Endothelial cell of umbilical vein (primary cell): ENCODE measurements around the gene TENM4. TPM values are rescaled to one million over a fixed set of nuclear protein-coding genes. Genes with fewer than 3 reads are reported as not detected.

Experiments used
- BruUV-seq: library from RNA; stranded (reverse); fragments of 400-500 nt; replicated peaks from 2 replicates; lab custom pipeline; 2021; lab: Mats Ljungman, UMichigan
- CTCF ChIA-PET: fragments of 300-600, 350-600 bp; sonication (Branson Sonifier 250); formaldehyde crosslinking; loops from one replicate; lab custom pipeline; 2021; ENCODE audit warnings: antibody characterized with exemption, inconsistent platforms; lab: Charles Lee
- POLR2A ChIA-PET: fragments of 300-600, 350-600 bp; sonication (Branson Sonifier 250); formaldehyde crosslinking; loops from one replicate; lab custom pipeline; 2021; ENCODE audit warnings: antibody characterized with exemption, inconsistent platforms; lab: Charles Lee
- DNase-seq: peaks from one replicate; pipeline ENCODE4 v3.0.0-alpha.2; 2011; ENCODE audit warnings: low read depth, low spot score
- FAIRE-seq: peaks from 2 replicates; lab custom pipeline; 2011; peaks lifted over from hg19 to GRCh38; lab: Jason Lieb, UNC
- H2AFZ ChIP-seq: 2 replicates; pipeline ENCODE4 v1.6.0; 2012; ENCODE audit warnings: low read depth, low read length, control low read depth, inconsistent platforms
- H3K27ac ChIP-seq: 2 replicates; pipeline ENCODE4 v1.5.1; 2011; ENCODE audit warnings: low read depth, mild to moderate bottlenecking, control low read depth, low read length, moderate library complexity; ENCODE audit not compliant: insufficient read depth
- H3K27me3 ChIP-seq, 2 experiments: 2 replicates each; pipeline versions ENCODE4 v1.6.0 to v1.6.1; 2011; ENCODE audit warnings: low read length in 2 of 2, mixed read lengths in 1 of 2; ENCODE audit not compliant: control insufficient read depth in 2 of 2, insufficient read depth in 2 of 2
- H3K36me3 ChIP-seq, 2 experiments: 2 replicates in 1 of 2; 3 replicates in 1 of 2; pipeline ENCODE4 v1.5.1; 2011; ENCODE audit warnings: low read length in 2 of 2, mild to moderate bottlenecking in 1 of 2, moderate library complexity in 1 of 2; ENCODE audit not compliant: control insufficient read depth in 2 of 2, insufficient read depth in 2 of 2; ENCODE audit errors: extremely low read depth in 1 of 2
- H3K4me1 ChIP-seq: 3 replicates; pipeline ENCODE4 v1.5.1; 2011; ENCODE audit warnings: mild to moderate bottlenecking, low read length; ENCODE audit not compliant: control insufficient read depth, insufficient read depth; ENCODE audit errors: extremely low read depth
- H3K4me2 ChIP-seq: 2 replicates; pipeline ENCODE4 v1.6.1; 2011; ENCODE audit warnings: low read length, control low read depth, mixed read lengths; ENCODE audit not compliant: insufficient read depth
- H3K4me3 ChIP-seq, 3 experiments: fragments of 200-600 bp in 1 of 3; sonication (generic), shearing (Covaris generic) in 1 of 3; replicated peaks in 1 of 3; 2 replicates each; pipeline ENCODE4 v1.5.1; 2011 to 2016; ENCODE audit warnings: control low read depth in 3 of 3, low read length in 3 of 3, mild to moderate bottlenecking in 2 of 3, inconsistent platforms in 1 of 3, low read depth in 1 of 3, moderate library complexity in 1 of 3; ENCODE audit not compliant: insufficient read depth in 1 of 3
- H3K79me2 ChIP-seq: 2 replicates; pipeline ENCODE4 v1.6.0; 2012; ENCODE audit warnings: low read length, inconsistent platforms; ENCODE audit not compliant: control insufficient read depth, insufficient read depth
- H3K9ac ChIP-seq: replicated peaks from 2 replicates; pipeline ENCODE3; 2011; ENCODE audit warnings: low read length, control low read depth; ENCODE audit not compliant: insufficient read depth; ENCODE audit errors: extremely low read depth
- H3K9me1 ChIP-seq: replicated peaks from 3 replicates; pipeline ENCODE4 v1.6.0; 2011; ENCODE audit warnings: mild to moderate bottlenecking, low read length; ENCODE audit not compliant: control insufficient read depth, insufficient read depth; ENCODE audit errors: extremely low read depth
- H3K9me3 ChIP-seq: replicated peaks from 2 replicates; pipeline ENCODE4 v1.5.1; 2012; ENCODE audit warnings: low read length, inconsistent platforms; ENCODE audit not compliant: control insufficient read depth, insufficient read depth
- H4K20me1 ChIP-seq: replicated peaks from 2 replicates; pipeline ENCODE3; 2011; ENCODE audit warnings: mild to moderate bottlenecking, low read length; ENCODE audit not compliant: control insufficient read depth, insufficient read depth; ENCODE audit errors: extremely low read depth
- CTCF ChIP-seq, 2 donors: IDR thresholded peaks; 1 replicate in 1 of 2; 2 replicates in 1 of 2; pipeline ENCODE4 v1.5.1; 2011; ENCODE audit warnings: low read length in 2 of 2, mild to moderate bottlenecking in 2 of 2, moderate library complexity in 2 of 2, control low read depth in 1 of 2, inconsistent platforms in 1 of 2, low read depth in 1 of 2; ENCODE audit not compliant: insufficient read depth in 1 of 2; ENCODE audit errors: extremely low read depth in 1 of 2
- EZH2 ChIP-seq: IDR thresholded peaks from 2 replicates; pipeline ENCODE4 v1.6.1; 2012; ENCODE audit warnings: borderline replicate concordance, low read depth, mild to moderate bottlenecking, moderate library complexity, low read length, inconsistent platforms; ENCODE audit not compliant: severe bottlenecking
- FOS ChIP-seq: IDR thresholded peaks from 2 replicates; pipeline ENCODE4 v1.6.1; 2011; ENCODE audit warnings: mild to moderate bottlenecking, low read length, moderate library complexity, borderline replicate concordance; ENCODE audit not compliant: insufficient read depth
- GATA2 ChIP-seq: IDR thresholded peaks from 2 replicates; pipeline ENCODE4 v1.7.0; 2011; ENCODE audit warnings: low read depth, mild to moderate bottlenecking, moderate library complexity, mixed read lengths, low read length; ENCODE audit not compliant: insufficient read length, insufficient read depth
- JUN ChIP-seq: IDR thresholded peaks from 2 replicates; pipeline ENCODE4 v1.6.1; 2011; ENCODE audit warnings: borderline replicate concordance, low read depth; ENCODE audit not compliant: insufficient read length, insufficient read depth
- MAX ChIP-seq: IDR thresholded peaks from 2 replicates; pipeline ENCODE4 v1.6.1; 2011; ENCODE audit not compliant: insufficient read depth, insufficient read length
- MYC ChIP-seq: IDR thresholded peaks from one replicate; pipeline ENCODE4 v1.6.1; 2011; ENCODE audit warnings: mild to moderate bottlenecking, low read depth, low read length
- POLR2A ChIP-seq: IDR thresholded peaks from 2 replicates; pipeline ENCODE4 v1.6.1; 2012; ENCODE audit warnings: low read depth, mild to moderate bottlenecking, control low read depth, low read length
- POLR2AphosphoS5 ChIP-seq: IDR thresholded peaks from 2 replicates; pipeline ENCODE4 v1.6.1; 2012; ENCODE audit warnings: low read depth, mild to moderate bottlenecking, control low read depth, low read length, moderate library complexity; ENCODE audit not compliant: insufficient read depth
- dilution Hi-C: fragments of 300-500 bp; cut with MboI; formaldehyde crosslinking; loops from one replicate; pipeline ENCODE4 v1.15.0; 2019; ENCODE audit warnings: low sequenced_read_pairs; ENCODE audit not compliant: extremely low pct_ligation_motif_present
- intact Hi-C: fragments of 100-400 bp; cut with micrococcal nuclease; formaldehyde crosslinking; loops from one replicate; pipeline ENCODE4 v1.10.0; 2022
- polyA plus RNA-seq, 4 experiments: library from polyadenylated mRNA; depleted of rRNA in 3 of 4; stranded (reverse) in 3 of 4; unstranded in 1 of 4; fragments of >200 nt; gene quantifications; 2 replicates each; pipeline versions ENCODE4 v1.2.1 to v1.2.3, GENCODE V29; 2011 to 2012; ENCODE audit warnings: missing spikeins in 1 of 4
- total RNA-seq: library from RNA; stranded (reverse); gene quantifications from 2 replicates; pipeline ENCODE4 v1.2.3, GENCODE V29; 2021

TENM4 gene
- total and polyA plus RNA-seq, 2 donors (not counting 3 experiments of a cell fraction or from before 2014, with no cell fraction given) = 0.06 to 0.27 TPM

GRCh38 chr11:78909386-78909785 lies 531.4 kb downstream of the TENM4 start:
- dilution Hi-C loops = no loop called here
- H3K9ac ChIP-seq = no peak overlapping the region

More at GRCh38 chr11:78909386-78909785, 531.4 kb downstream of the TENM4 start:
- Histone ChIP-seq H3K4me1 (no peaks in the 10 kb centered on the region), H2AFZ (no peak overlapping the region), H3K27me3 (no peaks in the 10 kb centered on the region), H3K79me2 (no peaks in the 10 kb centered on the region), H3K4me3 (no peak overlapping the region), H3K4me2 (no peak overlapping the region), H3K9me3 (no peaks in the 10 kb centered on the region), H3K36me3 (no peaks in the 10 kb centered on the region), H3K27ac (no peak overlapping the region), H3K9me1 (no peaks in the 10 kb centered on the region), H4K20me1 (no peaks in the 10 kb centered on the region)
- POLR2A ChIA-PET = no interaction called here
- FAIRE-seq (no peak), DNase-seq (no peak)
- no TSS peak for BruUV-seq
- TF ChIP-seq MAX = no peak
- TF ChIP-seq POLR2AphosphoS5 = no peak
- no peak for TF ChIP-seq POLR2A
- TF ChIP-seq JUN = no peak
- no peak for TF ChIP-seq FOS
- no peak for TF ChIP-seq EZH2
- no peak for TF ChIP-seq GATA2
- no peak for TF ChIP-seq MYC
- TF ChIP-seq CTCF (IDR thresholded peaks at IDR 0.05; ENCODE audit: extremely low read depth in 1 of 2, insufficient read depth in 1 of 2, low read depth in 1 of 2, low read length in 2 of 2) = no peak
- intact Hi-C loops = no loop called here
- CTCF ChIA-PET = no interaction called here
